OCI-LY7 (cell line): ENCODE measurements around the gene VPS13D. TPM values are rescaled to one million over a fixed set of nuclear protein-coding genes. Genes with fewer than 3 reads are reported as not detected.

Source experiments
- BruUV-seq: library from RNA; stranded (reverse); fragments of 400-500 nt; replicated peaks from 2 replicates; lab custom pipeline; 2021; lab: Mats Ljungman, UMichigan
- CTCF ChIA-PET: fragments of 300-600 bp; sonication (Branson Sonifier 250); formaldehyde crosslinking; loops from one replicate; lab custom pipeline; 2022; ENCODE audit warnings: antibody characterized with exemption; ENCODE audit not compliant: unreplicated experiment; lab: Charles Lee
- POLR2A ChIA-PET: fragments of 300-600 bp; sonication (Branson Sonifier 250); formaldehyde crosslinking; loops from one replicate; lab custom pipeline; 2022; ENCODE audit warnings: antibody characterized with exemption; lab: Charles Lee
- DNase-seq: peaks from one replicate; pipeline ENCODE4 v3.0.0-alpha.2; 2015; ENCODE audit warnings: low spot score
- H2AFZ ChIP-seq: fragments of 200-600 bp; sonication (generic), shearing (Covaris generic); 2 replicates; pipeline ENCODE4 v1.6.1; 2014; ENCODE audit warnings: mild to moderate bottlenecking, antibody characterized with exemption, low read length, moderate library complexity
- H3K27ac ChIP-seq: fragments of 200-600 bp; sonication (generic); 2 replicates; pipeline ENCODE4 v1.5.1; 2014; ENCODE audit warnings: mixed run types, low read depth, mild to moderate bottlenecking, moderate library complexity, low read length, inconsistent platforms; ENCODE audit not compliant: poor library complexity, severe bottlenecking
- H3K36me3 ChIP-seq: fragments of 200-600 bp; sonication (generic); 2 replicates; pipeline ENCODE4 v1.6.1; 2014; ENCODE audit warnings: mild to moderate bottlenecking, antibody characterized with exemption, low read length, moderate library complexity, mixed read lengths; ENCODE audit not compliant: insufficient read depth
- H3K4me1 ChIP-seq: fragments of 200-600 bp; sonication (generic); 2 replicates; pipeline ENCODE4 v1.5.1; 2014; ENCODE audit warnings: mild to moderate bottlenecking, low read length; ENCODE audit not compliant: insufficient read depth, poor library complexity, severe bottlenecking
- H3K4me2 ChIP-seq: fragments of 200-600 bp; sonication (generic); 2 replicates; pipeline ENCODE4 v1.6.1; 2014; ENCODE audit warnings: mild to moderate bottlenecking, low read length
- H3K4me3 ChIP-seq: fragments of 200-600 bp; sonication (generic); 2 replicates; pipeline ENCODE4 v1.5.1; 2014; ENCODE audit warnings: mild to moderate bottlenecking, low read depth, low read length; ENCODE audit not compliant: poor library complexity, severe bottlenecking
- H3K79me2 ChIP-seq: fragments of 200-600 bp; sonication (generic); 2 replicates; pipeline ENCODE4 v1.6.1; 2016; ENCODE audit warnings: low read depth, mild to moderate bottlenecking, low read length, moderate library complexity, mixed read lengths; ENCODE audit not compliant: insufficient read depth
- H3K9me2 ChIP-seq: fragments of 200-600 bp; sonication (generic); 2 replicates; pipeline ENCODE4 v1.6.1; 2016; ENCODE audit warnings: mild to moderate bottlenecking, low read length, mixed read lengths; ENCODE audit not compliant: insufficient read depth
- H3K9me3 ChIP-seq: fragments of 200-600 bp; sonication (generic); 2 replicates; pipeline ENCODE4 v1.6.1; 2014; ENCODE audit warnings: mild to moderate bottlenecking, mixed run types, low read length, mixed read lengths
- H4K20me1 ChIP-seq: fragments of 200-600 bp; sonication (generic); 2 replicates; pipeline ENCODE4 v1.6.1; 2014; ENCODE audit warnings: mild to moderate bottlenecking, antibody characterized with exemption, low read length, moderate library complexity, mixed read lengths; ENCODE audit not compliant: insufficient read depth
- EZH2phosphoT487 ChIP-seq: fragments of 200-600 bp; sonication (generic); IDR thresholded peaks from 2 replicates; pipeline ENCODE4 v1.6.1; 2018; ENCODE audit warnings: low read depth, borderline replicate concordance, mild to moderate bottlenecking, mixed run types, antibody characterized with exemption, low read length, moderate library complexity, mixed read lengths
- intact Hi-C: fragments of 100-400 bp; cut with micrococcal nuclease; formaldehyde crosslinking; loops from one replicate; pipeline ENCODE4 v1.10.0; 2022; ENCODE audit not compliant: unreplicated experiment
- total RNA-seq, 2 experiments: library from RNA; depleted of rRNA in 1 of 2; stranded (reverse); fragments of >200 nt in 1 of 2; shearing (Covaris generic) in 1 of 2; gene quantifications; 2 replicates each; pipeline ENCODE4 v1.2.3, GENCODE V29; 2014 to 2022
- TF ChIP-seq, protein P1 (sequence below): fragments of 200-600 bp; sonication (generic); conservative IDR thresholded peaks from 2 replicates; pipeline ENCODE4 v1.5.1; 2014; ENCODE audit warnings: mild to moderate bottlenecking, antibody characterized with exemption, low read length, moderate library complexity, mixed read lengths

The VPS13D gene
- total RNA-seq, 2 experiments from 2014 or later = 23.9 to 39.2 TPM

DNA sequence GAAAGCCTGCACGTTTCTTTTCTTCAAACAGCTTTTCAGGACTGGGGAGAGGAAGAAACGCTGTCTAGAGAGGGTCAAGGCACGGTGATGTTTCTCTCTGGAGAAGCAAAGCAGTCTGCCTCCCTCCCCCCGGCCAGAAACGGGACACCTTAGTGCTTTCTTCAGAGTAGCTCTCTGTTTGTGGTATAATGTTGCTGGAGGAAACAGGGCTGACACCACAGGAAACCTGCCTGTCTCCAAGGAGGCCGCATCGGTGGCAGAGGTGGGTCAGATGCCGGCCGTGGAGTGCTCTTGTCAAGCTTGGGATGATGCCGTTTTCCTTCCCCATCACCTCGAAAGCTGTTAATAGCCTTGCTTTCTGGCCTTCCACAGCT lies 248.8 kb downstream of the VPS13D start:
- H3K27ac ChIP-seq = no peak overlapping the region
- ChIA-PET POLR2A (interaction anchor here (0.6 to 1.3 kb wide), 2 partner anchors 90 to 144 kb away, joined by 3 read pairs; no protein-coding TSS in a partner anchor), CTCF (no interaction called here)
- no peaks in the 10 kb centered on the region for H4K20me1 ChIP-seq
- H3K9me3 ChIP-seq = no peaks in the 10 kb centered on the region
- peaks cover 14% of the 10 kb centered on the region for H3K4me1 ChIP-seq
- H3K4me3 ChIP-seq = no peak overlapping the region
- no peaks in the 10 kb centered on the region for H3K9me2 ChIP-seq
- no peak for DNase-seq
- no peak overlapping the region for H3K4me2 ChIP-seq
- H3K79me2 ChIP-seq = no peaks in the 10 kb centered on the region
- H3K36me3 ChIP-seq = no peaks in the 10 kb centered on the region
- intact Hi-C loops = no loop called here
- H2AFZ ChIP-seq = no peak overlapping the region
- no peak for TF ChIP-seq EZH2phosphoT487
- TF ChIP-seq, protein P1, sequence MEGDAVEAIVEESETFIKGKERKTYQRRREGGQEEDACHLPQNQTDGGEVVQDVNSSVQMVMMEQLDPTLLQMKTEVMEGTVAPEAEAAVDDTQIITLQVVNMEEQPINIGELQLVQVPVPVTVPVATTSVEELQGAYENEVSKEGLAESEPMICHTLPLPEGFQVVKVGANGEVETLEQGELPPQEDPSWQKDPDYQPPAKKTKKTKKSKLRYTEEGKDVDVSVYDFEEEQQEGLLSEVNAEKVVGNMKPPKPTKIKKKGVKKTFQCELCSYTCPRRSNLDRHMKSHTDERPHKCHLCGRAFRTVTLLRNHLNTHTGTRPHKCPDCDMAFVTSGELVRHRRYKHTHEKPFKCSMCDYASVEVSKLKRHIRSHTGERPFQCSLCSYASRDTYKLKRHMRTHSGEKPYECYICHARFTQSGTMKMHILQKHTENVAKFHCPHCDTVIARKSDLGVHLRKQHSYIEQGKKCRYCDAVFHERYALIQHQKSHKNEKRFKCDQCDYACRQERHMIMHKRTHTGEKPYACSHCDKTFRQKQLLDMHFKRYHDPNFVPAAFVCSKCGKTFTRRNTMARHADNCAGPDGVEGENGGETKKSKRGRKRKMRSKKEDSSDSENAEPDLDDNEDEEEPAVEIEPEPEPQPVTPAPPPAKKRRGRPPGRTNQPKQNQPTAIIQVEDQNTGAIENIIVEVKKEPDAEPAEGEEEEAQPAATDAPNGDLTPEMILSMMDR = no peak
- no TSS peak for BruUV-seq

DNA sequence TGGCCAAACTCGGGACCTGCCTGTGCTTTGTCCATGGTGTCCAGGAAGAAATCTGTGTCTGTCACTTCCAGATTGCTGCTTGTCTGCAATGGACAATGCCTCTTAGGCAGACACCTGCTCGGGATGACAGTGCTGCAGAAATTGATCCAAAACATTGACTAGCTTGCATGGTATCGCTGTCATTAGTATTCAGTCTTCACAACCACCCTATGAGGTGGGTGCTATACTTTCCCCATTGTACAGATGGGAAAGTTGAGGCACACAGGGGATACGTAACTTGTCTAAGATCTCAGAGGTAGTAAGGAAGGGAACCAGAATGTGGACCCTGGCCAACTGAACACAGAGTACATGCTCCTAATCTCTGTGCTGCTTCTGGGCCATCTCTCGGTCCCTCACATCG lies 249.5 kb downstream of the VPS13D start:
- H3K4me2 ChIP-seq = no peak overlapping the region
- ChIA-PET POLR2A (interaction anchor here (1.3 kb wide), 1 partner anchor 145 kb away, joined by 3 read pairs; no protein-coding TSS in a partner anchor), CTCF (no interaction called here)
- no peak overlapping the region for H3K4me3 ChIP-seq
- H3K9me3 ChIP-seq = no peaks in the 10 kb centered on the region
- DNase-seq = no peak
- H3K79me2 ChIP-seq = no peaks in the 10 kb centered on the region
- no peak for TF ChIP-seq EZH2phosphoT487
- TF ChIP-seq, protein P1 = no peak
- H4K20me1 ChIP-seq = no peaks in the 10 kb centered on the region
- no TSS peak for BruUV-seq
- intact Hi-C loops = no loop called here
- H3K27ac ChIP-seq = no peak overlapping the region
- H3K4me1 ChIP-seq = peaks cover 14% of the 10 kb centered on the region
- H2AFZ ChIP-seq = no peak overlapping the region
- H3K9me2 ChIP-seq = no peaks in the 10 kb centered on the region
- no peaks in the 10 kb centered on the region for H3K36me3 ChIP-seq

DNA sequence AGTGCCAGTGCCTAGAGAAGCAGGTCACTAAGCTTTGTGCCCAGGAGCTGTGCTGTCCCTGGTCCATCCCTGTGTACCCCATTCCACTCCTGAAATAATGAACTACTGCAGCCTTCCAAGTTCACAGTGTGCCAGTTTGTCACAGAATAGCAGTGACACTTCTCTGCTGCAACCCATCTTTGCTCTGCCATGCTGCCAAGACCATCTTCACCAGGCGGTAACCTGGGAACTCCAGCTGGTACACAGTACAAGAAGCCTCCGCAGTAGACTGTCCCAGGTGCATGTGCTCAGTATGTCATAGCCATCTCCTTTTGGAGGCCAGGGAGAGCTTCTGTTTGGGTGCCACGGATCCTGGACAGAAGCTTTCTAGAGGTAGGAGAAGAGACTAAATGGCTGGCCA lies 250.2 kb downstream of the VPS13D start:
- Histone ChIP-seq H3K4me3 (no peak overlapping the region), H2AFZ (no peak overlapping the region), H4K20me1 (no peaks in the 10 kb centered on the region), H3K4me2 (no peak overlapping the region), H3K27ac (no peak overlapping the region), H3K79me2 (no peaks in the 10 kb centered on the region), H3K9me3 (no peaks in the 10 kb centered on the region), H3K36me3 (no peaks in the 10 kb centered on the region), H3K9me2 (no peaks in the 10 kb centered on the region), H3K4me1 (peaks cover 14% of the 10 kb centered on the region)
- intact Hi-C loops = no loop called here
- ChIA-PET POLR2A (no interaction called here), CTCF (interaction anchor here (0.6 to 0.7 kb wide), 2 partner anchors 33 to 549 kb away, joined by 3 read pairs; no protein-coding TSS in a partner anchor)
- no TSS peak for BruUV-seq
- TF ChIP-seq EZH2phosphoT487 = no peak
- TF ChIP-seq, protein P1 = no peak
- no peak for DNase-seq
